HS-27A (cell line): Measurements from ENCODE around the gene LYSMD2.

Experiments
- DNase-seq: peaks from one replicate; pipeline ENCODE4 v3.0.0-alpha.2; 2012; ENCODE audit warnings: low read depth, missing footprints

The LYSMD2 gene

GRCh38 chr15:51751697-51752683, 14.5 kb upstream of the LYSMD2 start:
- no peak for DNase-seq

- no peak for DNase-seq
Observed at GRCh38 chr15:51750792-51751696, 13.6 kb upstream of the LYSMD2 start, which contains the start of gene TMOD2. Gene TMOD2, plus strand, starts transcription at chr15:51751597. Its CDS starts 14,845 bp downstream, at chr15:51766442.

DNA sequence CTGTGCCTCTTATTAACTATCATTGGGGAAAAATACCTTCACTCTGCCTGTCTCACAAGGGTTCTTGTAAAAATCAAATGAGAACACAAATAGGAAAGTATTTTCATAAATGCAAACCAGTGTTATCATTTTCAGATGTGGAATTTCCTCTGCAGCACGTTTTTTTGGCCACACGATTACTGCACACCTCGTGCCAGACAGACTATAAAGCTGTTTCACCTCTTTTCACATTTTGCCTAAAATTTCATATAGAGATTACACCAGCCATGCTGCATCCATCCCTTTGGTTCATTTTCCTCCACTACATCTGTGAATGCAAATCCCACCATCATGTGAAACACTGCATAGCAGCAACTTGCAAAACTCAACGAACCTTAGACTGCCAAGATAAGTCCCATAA, 12.7 kb upstream of the LYSMD2 start:
- DNase-seq: no peak

- no peak for DNase-seq
Observed at GRCh38 chr15:51749307-51749706, 11.9 kb upstream of the LYSMD2 start.

GRCh38 chr15:51739061-51739712, 1.7 kb upstream of the LYSMD2 start:
- DNase-seq: no peak

- no peak for DNase-seq
Observed at GRCh38 chr15:51738553-51738952, 1.1 kb upstream of the LYSMD2 start.

- no peak for DNase-seq
Observed at GRCh38 chr15:51736751-51737521, 519 bp downstream of the LYSMD2 start.

DNA sequence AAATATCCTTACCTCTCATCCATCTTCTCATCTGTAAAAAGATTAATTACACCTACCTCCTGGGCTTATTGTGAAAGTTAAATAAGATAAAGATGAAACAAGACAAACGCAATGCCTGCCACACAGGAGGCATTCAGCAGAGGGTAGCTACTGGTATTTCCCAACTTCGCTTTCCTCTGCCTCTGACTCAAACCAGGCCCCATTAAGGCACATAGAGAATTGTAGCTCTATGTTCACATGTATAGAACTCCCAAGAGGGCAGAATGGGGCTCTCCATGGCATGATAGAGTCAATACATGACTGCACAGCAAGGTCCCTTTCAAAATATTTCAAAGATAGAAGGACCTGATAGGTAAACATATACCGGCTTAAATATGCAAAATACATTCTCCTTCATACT, 1.4 kb downstream of the LYSMD2 start:
- no peak for DNase-seq

DNA sequence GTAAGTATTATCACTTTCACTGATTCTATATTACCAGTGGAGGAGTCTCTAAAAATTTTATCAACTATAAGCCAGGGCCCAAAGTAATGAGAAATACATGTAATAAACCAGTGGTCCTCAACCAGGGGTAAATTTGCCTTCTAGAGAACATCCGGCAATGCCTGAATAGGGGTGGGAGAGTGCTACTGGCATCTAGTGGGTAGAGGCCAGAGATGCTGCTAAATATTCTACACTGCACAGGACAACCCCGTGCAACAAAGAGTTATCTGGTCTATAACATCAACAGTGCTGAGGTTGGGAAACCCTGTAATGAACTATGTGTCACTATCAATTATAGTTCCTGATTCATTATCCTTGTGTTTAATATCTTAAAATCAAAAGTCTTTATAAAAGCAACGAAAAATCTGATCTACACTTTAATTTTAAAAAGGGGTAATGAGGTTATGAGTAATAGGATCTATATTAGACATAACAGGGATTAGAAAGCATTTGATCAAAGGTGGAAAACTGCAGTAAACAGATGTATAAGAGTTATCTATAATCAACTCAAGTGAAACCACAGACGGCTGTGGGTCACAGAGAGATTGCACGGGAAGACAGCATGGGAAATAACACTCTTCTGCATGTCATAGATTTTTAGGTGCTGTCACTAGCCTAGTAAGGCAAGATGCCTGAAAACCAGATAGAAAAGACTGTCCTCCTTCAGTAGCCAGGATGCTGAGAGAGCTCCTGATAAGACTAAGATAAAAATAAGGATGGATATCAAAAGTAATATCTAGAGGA, 2.0 kb downstream of the LYSMD2 start:
- DNase-seq: no peak

GRCh38 chr15:51732646-51733045, 4.8 kb downstream of the LYSMD2 start:
- no peak for DNase-seq

GRCh38 chr15:51731549-51732267, 5.7 kb downstream of the LYSMD2 start:
- no peak for DNase-seq

- DNase-seq: no peak
Observed at GRCh38 chr15:51727141-51727897, 10.1 kb downstream of the LYSMD2 start.

GRCh38 chr15:51726302-51727073, 11.0 kb downstream of the LYSMD2 start:
- DNase-seq: peak; percentile 59

DNA sequence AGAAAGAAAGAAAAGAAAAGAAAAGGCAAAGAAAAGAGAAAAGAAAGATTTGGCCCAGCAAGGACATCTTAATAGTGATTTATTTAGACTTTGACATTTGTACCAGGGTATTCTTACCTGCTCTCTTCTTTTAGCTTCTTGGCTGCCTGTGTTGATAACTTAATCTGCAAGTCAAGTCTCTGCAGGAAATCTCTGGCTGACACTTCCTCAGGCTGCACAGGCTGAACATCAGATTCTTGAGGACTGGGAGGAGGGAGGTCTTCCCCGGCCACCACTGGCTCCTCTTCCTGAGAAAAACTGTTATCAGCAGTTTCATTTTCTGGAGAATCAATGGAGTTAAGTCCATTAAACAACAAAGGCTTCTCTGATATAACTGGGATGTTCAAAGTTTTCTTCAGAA, 12.8 kb downstream of the LYSMD2 start:
- no peak for DNase-seq

DNA sequence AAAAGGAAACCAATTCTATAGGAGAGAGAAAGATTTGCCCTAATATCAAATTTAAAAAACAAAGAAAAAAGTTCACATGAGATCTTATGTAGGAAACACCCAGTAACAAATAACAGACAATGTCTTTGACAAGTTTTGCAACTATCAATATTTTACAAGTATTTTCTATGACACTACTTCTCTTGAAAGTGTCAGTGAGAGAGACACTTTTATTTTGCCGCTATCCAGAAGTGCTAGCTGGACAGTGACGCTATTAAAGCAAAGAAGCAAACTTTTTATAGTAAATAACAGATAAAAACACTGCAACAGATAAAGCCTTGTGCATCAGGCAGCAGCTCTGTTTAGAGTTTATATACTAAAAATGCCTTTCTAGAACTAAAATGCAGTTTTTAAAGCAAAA, 13.3 kb downstream of the LYSMD2 start:
- no peak for DNase-seq

GRCh38 chr15:51721199-51721960, 16.1 kb downstream of the LYSMD2 start:
- DNase-seq: no peak

DNA sequence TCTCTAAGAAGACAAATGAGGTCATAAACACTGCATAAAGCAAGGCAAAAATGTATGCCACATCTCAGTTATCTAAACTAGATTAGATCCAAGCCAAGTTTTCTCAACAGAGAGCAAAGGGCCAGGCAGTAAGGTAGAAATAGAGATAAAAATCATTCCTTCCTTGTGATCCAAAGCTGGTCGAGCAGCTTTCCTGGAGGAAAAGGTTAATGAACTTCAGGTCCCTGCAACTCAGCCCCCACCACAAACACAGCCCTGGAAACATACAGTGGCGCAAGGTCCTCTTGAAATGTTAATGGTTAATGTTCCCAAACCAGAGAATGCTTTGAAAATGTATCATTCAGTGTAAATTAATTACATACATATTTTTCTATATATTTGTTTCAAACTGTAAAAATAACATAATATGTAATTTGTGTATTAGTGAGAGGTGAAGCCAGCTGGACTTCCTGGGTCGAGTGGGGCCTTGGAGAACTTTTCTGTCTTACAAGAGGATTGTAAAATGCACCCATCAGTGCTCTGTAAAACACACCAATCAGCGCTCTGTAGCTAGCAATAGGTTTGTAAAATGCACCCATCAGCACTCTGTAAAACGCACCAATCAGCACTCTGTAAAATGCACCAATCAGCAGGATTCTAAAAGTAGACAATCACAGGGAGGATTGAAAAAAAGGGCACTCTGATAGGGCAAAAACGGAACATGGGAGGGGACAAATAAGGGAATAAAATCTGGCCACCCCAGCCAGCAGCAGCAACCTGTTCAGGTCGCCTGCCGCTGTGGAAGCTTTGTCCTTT, 17.1 kb downstream of the LYSMD2 start:
- no peak for DNase-seq
